HTR-8/SVneo (cell line): ENCODE data around the gene ZCCHC17.
A peak's percentile ranks its signal among the peaks of the same experiment; 100 is the strongest.
"Not testable (repeated sequence)": the region's sequence is repeated elsewhere in the genome, so short reads cannot be mapped to it uniquely, and the experiment has no call there.

Experiments
- DNase-seq: peaks from one replicate; pipeline ENCODE4 v3.0.0; 2011; ENCODE audit warnings: low spot score, mixed read lengths; ENCODE audit not compliant: insufficient read length
- FAIRE-seq: peaks from 2 replicates; lab custom pipeline; 2011; peaks lifted over from hg19 to GRCh38; lab: Jason Lieb, UNC

Gene ZCCHC17

DNA sequence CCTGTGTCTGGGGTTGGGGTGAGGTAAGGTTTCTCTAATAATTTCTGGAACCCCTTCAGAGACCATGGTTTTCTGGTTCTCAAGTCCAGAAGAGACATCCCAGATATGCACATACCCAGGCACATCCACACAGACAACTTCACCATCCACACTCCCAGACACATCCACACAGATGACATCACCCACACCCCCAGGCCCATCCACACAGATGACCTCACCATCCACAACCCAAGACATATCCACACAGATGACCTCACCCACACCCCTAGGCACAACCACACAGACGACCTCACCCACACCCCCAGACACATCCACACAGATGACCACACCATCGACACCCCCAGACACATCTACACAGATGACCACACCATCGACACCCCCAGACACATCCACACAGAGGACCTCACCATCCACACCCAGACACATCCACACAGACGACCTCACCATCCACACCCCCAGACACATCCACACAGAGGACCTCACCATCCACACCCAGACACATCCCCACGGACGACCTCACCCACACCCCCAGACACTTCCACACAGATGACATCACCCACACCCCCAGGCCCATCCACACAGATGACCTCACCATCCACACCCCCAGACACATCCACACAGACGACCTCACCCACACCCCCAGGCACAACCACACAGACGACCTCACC, 89.9 kb downstream of the ZCCHC17 start:
- DNase-seq, FAIRE-seq: not testable (repeated sequence)

DNA sequence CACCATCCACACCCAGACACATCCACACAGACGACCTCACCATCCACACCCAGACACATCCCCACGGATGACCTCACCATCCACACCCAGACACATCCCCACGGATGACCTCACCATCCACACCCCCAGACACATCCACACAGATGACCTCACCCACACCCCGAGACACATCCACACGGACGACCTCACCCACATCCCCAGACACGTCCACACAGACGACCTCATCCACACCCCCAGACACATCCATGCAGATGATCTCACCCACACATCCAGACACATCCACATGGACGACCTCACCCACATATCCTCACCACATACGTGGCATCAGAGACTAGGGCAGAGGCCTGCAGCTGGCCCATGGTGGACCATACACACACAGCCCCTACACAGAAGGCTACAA, 90.8 kb downstream of the ZCCHC17 start:
- DNase-seq (no peak), FAIRE-seq (no peak)

DNA sequence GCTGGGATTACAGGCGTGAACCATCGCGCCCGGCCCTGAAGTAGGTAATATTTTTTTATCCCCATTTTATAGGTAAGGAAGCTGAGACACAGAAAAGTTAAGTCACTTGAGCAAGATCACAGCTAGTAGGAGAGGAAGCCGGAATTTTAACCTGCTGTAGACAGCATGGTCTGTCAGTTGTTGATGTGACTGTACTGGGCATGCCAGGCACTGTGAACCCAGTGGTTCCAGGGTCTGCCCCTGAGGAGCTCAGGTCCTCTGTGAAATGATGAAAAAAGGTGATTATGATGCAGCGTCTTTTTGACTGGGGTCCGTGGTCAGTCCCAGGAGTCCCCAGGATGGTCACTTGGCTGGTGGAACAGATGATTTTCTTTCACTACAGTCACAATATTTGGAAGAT, 92.8 kb downstream of the ZCCHC17 start:
- DNase-seq, result no peak
- FAIRE-seq, result no peak

DNA sequence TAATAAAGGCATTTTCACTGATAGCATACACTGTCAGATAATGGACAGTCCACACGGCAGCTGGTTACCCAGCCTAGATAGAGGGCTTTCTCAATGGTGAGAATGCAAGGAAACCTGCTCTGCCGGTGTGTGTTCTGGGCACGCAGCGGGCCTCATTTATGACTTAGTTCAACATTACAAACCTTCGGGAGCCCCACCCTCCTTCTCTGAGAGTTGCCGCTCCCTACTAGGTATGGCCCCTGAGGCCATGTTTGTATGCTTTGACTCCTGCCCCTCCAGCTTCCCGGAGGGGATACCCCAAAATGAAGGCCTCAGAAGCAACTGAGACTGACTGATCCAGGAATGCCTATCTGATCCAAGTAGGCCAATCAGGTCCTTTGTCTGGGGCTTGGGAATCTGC, 93.2 kb downstream of the ZCCHC17 start:
- FAIRE-seq, result no peak
- no peak for DNase-seq

DNA sequence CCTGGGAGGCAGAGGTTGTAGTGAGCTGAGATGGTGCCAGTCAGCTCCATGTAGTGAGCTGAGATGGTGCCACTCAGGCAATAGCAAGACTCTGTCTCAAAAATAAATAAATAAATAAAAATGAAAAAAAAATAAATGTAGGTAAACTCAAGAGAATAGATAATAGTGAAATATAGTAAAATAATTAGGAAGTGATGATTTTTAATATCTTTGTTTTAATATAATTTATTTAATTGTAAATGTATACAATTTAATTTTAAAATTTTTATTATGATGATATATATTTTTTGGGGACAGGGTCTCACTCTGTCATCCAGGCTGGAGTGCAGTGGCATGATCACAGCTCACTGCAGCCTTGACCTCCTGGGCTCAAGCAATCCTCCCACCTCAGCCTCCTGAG, 96.6 kb downstream of the ZCCHC17 start:
- no peak for FAIRE-seq
- no peak for DNase-seq

DNA sequence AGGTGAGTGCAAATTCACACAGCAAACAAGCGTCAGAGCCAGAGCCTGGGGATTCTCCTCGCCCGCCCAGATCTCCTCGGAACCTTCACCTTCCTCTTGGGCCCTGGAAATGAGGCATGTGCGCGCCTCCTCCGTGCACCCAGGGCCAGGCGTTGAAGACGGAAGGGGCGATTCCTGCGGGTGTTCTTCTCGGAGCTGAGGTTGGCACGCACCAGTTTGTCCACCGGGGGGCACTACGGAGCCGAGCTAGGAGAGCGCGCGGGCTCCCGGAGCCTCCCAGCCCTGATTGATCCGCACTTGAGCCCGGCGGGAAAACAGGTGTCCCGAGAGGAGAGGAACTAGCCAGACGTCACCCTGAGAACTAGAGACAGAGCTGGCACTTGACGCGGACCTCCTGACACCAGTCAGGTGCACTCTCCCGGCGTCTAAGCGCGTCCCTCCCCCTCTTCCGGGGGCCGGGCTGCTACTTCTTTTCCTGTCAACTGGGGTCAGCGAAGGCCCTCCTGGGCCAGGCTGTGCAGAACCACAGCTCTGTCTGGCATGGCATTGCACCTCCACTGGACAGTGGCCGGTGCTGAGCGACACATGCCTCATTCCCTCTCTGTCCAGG, 97.9 kb downstream of the ZCCHC17 start:
- FAIRE-seq (no peak), DNase-seq (peak; percentile 83)

DNA sequence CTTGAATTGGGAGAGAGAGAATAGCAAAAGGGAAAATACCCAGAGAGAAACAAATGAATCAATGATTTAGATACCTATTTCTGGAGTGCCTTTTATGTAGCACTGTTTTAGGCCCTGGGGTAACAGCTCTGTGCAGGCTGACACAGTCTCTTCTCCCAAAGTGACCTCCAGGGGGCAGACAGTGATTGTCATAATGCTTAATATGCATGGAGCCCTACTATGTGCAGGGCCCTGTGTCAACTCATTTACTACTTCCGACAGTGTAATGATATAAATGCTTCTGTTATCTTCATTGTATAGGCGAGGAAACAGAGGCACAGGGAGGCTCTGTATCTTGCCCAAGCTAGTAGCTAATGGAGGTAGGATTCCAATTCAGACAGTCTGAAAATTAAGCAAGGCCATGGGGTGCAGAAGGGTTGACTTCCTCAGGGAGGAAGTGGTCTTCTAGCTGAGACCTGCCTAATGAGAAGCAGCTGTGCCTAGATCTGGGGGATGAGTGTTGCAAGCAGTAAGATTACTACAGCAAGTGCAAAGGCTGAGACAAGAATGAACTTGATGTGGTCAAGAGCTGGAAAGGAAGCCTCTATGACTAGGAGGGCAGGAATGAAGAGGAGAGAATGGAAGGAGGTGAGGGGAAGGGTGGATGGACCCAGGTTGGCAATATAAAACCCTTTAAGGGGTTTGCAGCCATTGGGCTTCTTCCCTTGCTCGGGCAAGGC, 100.0 kb downstream of the ZCCHC17 start:
- DNase-seq (no peak), FAIRE-seq (no peak)

DNA sequence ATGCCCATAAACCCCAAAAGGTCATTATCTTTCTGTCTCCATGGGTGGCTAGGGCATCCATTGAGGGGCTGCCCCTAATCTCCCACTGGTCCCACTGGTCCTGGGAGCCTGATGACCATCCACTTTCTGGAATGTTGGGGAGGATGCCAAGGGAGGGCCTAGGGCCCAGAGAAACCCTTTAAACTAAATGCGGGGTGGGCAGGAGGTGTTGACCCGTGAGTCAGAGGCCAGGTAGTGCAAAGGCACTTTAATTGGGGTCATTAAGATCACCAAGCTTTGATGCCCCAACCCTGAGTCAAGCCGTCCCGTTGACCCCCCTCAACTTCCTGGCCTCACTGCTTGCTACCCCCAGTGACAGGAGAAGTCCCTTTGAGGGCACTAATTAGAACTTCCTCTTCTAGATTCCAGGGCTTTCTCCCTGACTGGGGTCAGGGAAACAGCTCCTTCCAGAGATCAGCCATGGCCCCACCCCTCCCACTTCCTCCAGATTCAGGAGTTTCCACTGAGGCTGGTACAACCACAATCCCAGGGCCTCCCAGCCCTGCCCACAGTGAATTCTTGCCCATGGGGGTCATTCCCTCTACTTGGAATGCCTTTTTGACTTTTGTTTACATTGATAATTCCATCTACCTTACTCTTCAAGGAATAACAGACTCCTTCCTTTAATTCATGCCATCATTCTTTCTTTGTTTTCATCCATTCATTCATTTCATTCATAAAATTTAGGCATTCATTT, 100.7 kb downstream of the ZCCHC17 start:
- no peak for DNase-seq
- no peak for FAIRE-seq

DNA sequence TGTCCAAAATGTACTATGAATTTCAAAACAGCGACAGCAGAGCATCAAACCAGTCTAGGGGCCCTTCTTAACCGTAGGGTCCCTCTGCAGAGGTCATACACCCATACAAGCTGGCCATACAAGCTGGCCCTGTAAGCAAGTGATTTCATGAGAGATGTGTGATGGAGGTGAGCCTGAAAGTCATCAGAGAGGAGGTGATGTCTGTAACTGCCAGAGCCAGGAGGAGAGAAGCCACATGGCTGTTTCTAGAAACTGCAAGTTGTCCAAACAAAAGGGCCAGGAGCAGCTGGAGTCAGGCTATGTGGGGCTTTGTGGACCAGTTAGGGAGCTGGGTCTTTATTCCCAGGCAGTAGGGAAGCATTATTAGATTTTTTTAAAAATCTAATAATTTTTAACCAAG, 101.4 kb downstream of the ZCCHC17 start:
- no peak for FAIRE-seq

DNA sequence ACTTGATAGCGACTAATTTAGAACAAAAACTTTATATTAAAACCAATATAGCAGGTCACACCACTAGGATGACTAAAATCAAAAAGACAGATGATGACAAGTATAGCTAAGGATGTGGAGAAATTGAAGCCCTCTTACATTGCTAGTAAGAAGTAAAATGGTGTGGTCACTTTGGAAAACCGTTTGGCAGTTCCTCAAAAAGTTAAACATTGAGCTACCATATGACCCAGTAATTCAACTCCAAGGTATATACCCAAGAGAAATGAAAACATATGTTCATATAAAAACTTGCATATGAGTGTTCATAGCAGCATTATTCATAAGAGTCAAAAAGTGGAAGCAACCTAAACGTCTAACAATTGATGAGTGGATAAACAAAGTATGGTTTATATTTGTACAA, 103.1 kb downstream of the ZCCHC17 start:
- no peak for FAIRE-seq
- DNase-seq, result no peak

More for the DNA sequence above, 101.4 kb downstream of the ZCCHC17 start:
- DNase-seq, result no peak

DNA sequence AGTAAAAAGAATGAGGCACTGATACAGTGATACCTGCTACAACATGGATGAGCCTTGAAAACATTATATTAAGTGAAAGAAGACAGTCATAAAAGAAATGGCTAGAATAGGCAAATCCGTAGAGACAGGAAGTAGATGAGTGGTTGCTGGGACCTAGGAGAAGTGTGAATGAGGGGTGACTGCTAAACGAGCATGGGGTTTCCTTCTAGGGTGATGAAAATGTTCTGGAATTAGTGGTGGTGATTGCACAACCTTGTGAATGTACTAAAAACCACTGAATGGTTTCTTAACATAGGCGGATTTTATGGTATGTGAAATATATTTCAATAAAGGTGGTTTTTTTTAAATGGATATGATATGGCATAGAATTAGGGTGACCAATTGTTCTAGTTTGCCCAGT, 103.6 kb downstream of the ZCCHC17 start:
- no peak for FAIRE-seq
- no peak for DNase-seq

DNA sequence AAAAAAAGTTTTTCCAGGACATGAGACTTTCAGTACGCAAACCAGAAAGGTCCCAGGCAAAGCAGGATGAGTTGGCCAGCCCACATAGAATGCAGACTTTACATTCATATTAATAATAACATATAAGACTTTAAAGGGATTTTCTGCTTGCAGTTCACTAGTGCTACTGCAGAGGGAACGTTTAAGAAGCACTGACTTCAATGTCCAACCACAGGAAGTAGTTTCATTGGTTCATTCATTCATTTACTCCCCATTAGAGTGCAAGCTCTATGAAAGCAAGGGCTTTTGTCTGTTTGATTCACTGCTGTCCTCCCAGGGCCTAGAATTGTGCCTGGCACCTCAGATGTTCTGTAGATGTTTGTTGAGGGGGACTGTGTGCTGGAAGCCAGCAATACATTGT, 104.4 kb downstream of the ZCCHC17 start:
- DNase-seq (no peak), FAIRE-seq (no peak)

DNA sequence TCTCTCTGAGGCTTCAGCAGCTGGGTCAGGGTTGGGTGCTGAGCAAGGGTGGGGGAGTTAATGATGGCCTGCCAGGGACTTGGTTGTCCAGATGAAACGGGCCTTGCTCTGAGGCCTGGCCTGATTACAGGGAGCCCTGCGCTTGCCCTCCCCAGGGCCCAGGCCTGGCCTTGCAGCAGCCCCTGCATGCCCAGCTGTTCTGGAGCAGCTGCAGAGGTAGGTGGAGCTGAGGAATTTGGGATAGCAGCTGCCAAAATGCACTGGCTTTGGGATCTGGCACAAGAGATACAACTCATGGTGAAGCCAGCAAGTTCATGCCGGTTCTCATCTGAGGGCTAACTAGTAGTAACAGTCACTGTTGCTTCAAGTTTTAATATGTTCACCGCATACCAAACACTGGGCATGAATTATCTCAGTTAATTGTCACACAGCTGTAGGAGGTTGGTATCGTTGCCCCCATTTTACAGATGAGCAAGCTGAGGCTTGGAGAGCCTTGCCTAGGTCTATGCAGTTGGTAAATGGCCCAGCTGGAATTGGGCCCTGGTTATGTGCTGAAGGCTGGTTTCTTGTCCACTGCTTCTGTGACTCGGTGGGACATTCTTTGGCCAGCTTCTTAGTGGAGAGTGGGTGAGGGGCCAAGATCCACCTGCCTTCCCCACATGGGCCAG, 108.9 kb downstream of the ZCCHC17 start:
- FAIRE-seq (no peak), DNase-seq (no peak)

DNA sequence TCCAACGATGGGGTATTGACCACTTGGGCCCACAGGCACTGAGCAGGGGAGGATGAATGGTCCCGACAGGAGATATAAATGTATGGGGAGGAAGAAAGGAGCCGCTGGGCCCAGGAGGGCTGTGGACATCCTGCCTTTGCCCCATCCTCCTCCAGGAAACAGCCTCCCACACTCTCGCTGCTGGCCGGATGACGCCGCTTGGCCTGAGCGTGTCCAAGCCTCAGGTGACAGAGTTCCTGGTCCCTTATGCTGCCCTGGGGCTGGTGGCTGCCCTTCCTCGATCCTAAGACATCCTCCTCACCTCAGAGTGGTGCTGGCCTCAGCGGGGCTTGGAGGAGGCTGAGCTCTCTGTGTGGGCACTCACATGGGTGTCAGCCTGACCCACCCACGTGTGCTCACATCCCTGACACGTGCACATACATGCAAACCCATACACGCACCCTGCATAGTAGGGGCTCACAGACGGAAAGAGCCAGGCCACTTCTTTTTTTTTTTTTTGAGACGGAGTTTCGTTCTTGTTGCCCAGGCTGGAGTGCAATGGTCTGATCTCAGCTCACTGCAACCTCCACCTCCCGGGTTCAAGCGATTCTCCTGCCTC, 110.3 kb downstream of the ZCCHC17 start:
- no peak for FAIRE-seq
- no peak for DNase-seq

DNA sequence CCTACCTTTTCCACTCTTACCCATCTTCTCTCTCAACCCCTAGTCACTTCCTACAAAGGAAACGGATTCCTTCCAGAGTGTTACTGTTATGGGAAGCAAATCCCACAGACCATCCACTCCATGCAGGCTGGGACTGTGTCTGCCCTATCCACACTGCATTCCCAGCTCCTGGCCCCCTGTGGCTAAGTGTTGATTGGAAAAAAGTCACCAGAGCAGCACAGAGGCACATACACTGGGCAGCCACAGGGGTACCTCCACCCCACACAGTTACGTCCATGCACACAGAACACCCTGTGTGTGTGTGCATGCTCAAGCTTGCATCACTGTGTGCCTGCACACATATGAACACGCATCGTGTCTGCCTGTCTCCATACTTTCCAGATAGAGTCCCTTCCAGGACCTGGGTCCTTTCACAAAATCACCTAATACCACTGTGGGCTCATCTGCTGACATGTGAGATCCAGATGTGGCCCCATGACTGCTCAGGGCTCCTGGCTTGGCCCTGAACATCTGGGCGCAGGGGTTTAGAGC, 112.0 kb downstream of the ZCCHC17 start:
- FAIRE-seq, result no peak
- no peak for DNase-seq

DNA sequence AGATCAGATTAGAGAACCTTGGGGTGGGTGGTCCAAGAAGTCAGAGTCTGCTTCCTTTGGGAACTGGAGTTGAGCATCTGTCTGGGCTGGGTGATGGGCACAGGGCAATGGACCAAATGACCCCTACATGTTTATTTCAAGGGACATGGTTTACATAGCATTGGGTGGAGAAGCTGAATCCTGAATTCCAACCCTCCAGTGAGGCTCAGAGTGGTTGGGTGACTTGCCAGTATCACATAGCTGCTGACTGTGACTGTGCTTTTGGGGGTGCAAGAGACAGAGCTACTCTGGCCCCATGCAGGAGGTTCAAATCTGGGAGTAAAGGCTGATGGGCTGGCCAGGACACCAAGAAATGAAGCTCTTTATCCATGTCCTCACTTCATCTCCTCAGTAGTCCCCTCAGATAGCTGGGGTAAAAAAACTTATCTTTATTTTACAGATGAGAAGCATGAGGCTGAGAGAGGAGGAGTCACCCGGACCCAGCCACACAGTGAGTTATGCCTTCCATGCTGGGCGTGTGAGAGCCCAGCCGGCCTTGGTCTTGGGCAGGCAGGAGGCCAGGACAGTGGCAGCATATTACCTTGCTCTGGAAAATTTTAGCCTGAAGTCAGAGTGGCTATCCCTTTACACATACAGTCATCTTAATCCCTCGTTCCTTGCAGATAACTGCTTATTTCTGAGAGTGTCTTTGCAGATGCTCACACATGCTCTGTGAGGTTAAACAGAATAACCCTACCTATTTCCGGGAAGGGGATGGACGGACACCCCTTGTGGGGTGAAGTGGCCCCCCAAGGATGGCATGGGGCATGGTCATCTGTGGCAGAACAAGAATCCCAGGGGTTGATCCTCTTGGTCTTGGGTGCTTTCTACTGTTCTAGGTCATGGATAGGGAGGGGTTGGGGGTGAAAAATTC, 113.4 kb downstream of the ZCCHC17 start:
- FAIRE-seq, result no peak
- DNase-seq, result no peak

DNA sequence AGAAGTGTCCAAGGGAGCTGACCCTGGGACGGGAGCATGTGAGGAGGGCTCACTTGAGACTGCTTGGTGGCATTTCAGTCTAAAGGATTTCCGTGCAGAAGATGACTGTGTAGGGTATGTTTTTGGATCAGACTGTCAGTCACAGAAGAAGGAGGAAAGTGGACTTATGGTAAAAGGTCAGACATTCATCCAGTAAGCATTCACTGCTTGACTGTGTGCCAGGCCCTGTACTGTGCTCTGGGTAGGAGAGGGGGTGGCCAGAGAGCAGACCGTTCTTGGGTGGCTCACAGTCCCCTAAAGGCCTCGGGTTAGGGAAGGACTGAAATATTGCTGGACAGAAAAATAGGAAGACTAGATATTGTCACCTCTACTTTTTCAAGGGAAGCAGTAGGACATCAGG, 114.0 kb downstream of the ZCCHC17 start:
- FAIRE-seq, result no peak
- no peak for DNase-seq

DNA sequence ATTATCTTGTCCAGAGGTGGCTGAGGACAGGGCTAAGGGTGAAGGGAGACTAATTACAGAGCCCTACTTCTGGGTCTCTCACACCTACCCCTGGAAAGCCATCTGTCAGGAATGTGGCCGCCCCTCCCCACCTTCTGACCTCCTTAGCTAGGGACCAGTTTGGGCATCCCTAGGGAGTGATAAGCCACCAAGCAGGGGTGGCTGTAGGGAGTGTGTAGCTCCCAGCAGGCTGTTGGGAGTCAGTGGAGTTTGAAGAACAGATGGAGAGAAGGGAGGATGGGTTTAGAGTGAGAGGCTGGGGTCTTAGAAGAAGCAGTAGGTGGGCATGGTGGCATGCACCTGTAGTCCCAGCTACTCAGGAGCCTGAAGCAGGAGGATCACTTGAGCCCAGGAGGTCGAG, 115.4 kb downstream of the ZCCHC17 start:
- FAIRE-seq, result no peak

More for the DNA sequence above, 115.4 kb downstream of the ZCCHC17 start:
- no peak for DNase-seq
